HG03439 (cell line): Measurements from ENCODE around the gene CENPF.
A peak's percentile ranks its signal among the peaks of the same experiment; 100 is the strongest.
"Not testable (repeated sequence)": the region's sequence is repeated elsewhere in the genome, so short reads cannot be mapped to it uniquely, and the experiment has no call there.

ENCODE experiments used
- ATAC-seq: cut with Tn5 transposase; IDR thresholded peaks from one replicate; pipeline ENCODE4 v1.9.1; 2021; ENCODE audit warnings: mild to moderate bottlenecking, moderate library complexity; ENCODE audit not compliant: unreplicated experiment

Gene CENPF

GRCh38 chr1:214583824-214584554, 19.0 kb upstream of the CENPF start:
- ATAC-seq: no peak

GRCh38 chr1:214584805-214585766, 17.9 kb upstream of the CENPF start:
- peak; percentile 80 for ATAC-seq

- no peak for ATAC-seq
Measured at GRCh38 chr1:214586621-214587020, 16.4 kb upstream of the CENPF start.

- no peak for ATAC-seq
Measured at GRCh38 chr1:214587165-214587564, 15.8 kb upstream of the CENPF start.

- no peak for ATAC-seq
Measured at GRCh38 chr1:214588963-214589597, 13.9 kb upstream of the CENPF start.

GRCh38 chr1:214590696-214591095, 12.3 kb upstream of the CENPF start:
- ATAC-seq: no peak

GRCh38 chr1:214591918-214592317, 11.1 kb upstream of the CENPF start:
- not testable (repeated sequence) for ATAC-seq

GRCh38 chr1:214593158-214593557, 9.8 kb upstream of the CENPF start:
- ATAC-seq: no peak

GRCh38 chr1:214603819-214604252, 841 bp downstream of the CENPF start:
- no peak for ATAC-seq

GRCh38 chr1:214604523-214604922, 1.5 kb downstream of the CENPF start:
- no peak for ATAC-seq

GRCh38 chr1:214605484-214605883, 2.5 kb downstream of the CENPF start:
- ATAC-seq: not testable (repeated sequence)

- not testable (repeated sequence) for ATAC-seq
Measured at GRCh38 chr1:214605933-214606925, 3.2 kb downstream of the CENPF start.

- ATAC-seq: not testable (repeated sequence)
Measured at GRCh38 chr1:214607492-214608215, 4.7 kb downstream of the CENPF start.

- ATAC-seq: not testable (repeated sequence)
Measured at GRCh38 chr1:214608216-214608783, 5.3 kb downstream of the CENPF start.

- not testable (repeated sequence) for ATAC-seq
Measured at GRCh38 chr1:214608817-214609216, 5.8 kb downstream of the CENPF start.

- ATAC-seq: no peak
Measured at GRCh38 chr1:214609692-214610091, 6.7 kb downstream of the CENPF start.

GRCh38 chr1:214610136-214610535, 7.1 kb downstream of the CENPF start:
- not testable (repeated sequence) for ATAC-seq

- ATAC-seq: no peak
Measured at GRCh38 chr1:214615109-214615508, 12.1 kb downstream of the CENPF start.

GRCh38 chr1:214615871-214616270, 12.9 kb downstream of the CENPF start:
- ATAC-seq: no peak
